HUES6 (cell line): Measurements from ENCODE around the gene DR1.

ENCODE experiments used
- H3K27ac ChIP-seq: 2 replicates; pipeline ENCODE4 v1.7.0; 2013; ENCODE audit warnings: low read depth, mild to moderate bottlenecking, low read length, inconsistent platforms
- H3K27me3 ChIP-seq: 2 replicates; pipeline ENCODE4 v1.6.1; 2013; ENCODE audit warnings: low read length; ENCODE audit not compliant: control insufficient read depth, insufficient read depth
- H3K36me3 ChIP-seq: 2 replicates; pipeline ENCODE4 v1.6.1; 2013; ENCODE audit warnings: low read length; ENCODE audit not compliant: control insufficient read depth, insufficient read depth
- H3K4me1 ChIP-seq: 2 replicates; pipeline ENCODE4 v1.6.1; 2013; ENCODE audit warnings: low read length; ENCODE audit not compliant: control insufficient read depth, insufficient read depth
- H3K4me3 ChIP-seq: 2 replicates; pipeline ENCODE4 v1.5.1; 2013; ENCODE audit warnings: low read depth, low read length
- H3K9ac ChIP-seq: one replicate; pipeline ENCODE4 v1.6.1; 2013; ENCODE audit warnings: mild to moderate bottlenecking, low read length
- H3K9me3 ChIP-seq: 2 replicates; pipeline ENCODE4 v1.6.1; 2013; ENCODE audit warnings: low read depth, low read length; ENCODE audit not compliant: control insufficient read depth, insufficient read depth

Gene DR1

GRCh38 chr1:93394514-93394913, 48.8 kb downstream of the DR1 start:
- Histone ChIP-seq H3K4me3 (no peak overlapping the region), H3K4me1 (no peaks in the 10 kb centered on the region), H3K36me3 (no peaks in the 10 kb centered on the region), H3K9me3 (peaks cover 6% of the 10 kb centered on the region), H3K9ac (no peak overlapping the region), H3K27me3 (no peaks in the 10 kb centered on the region), H3K27ac (no peak overlapping the region)

GRCh38 chr1:93395195-93395594, 49.5 kb downstream of the DR1 start:
- H3K27me3 ChIP-seq: no peaks in the 10 kb centered on the region
- H3K4me1 ChIP-seq: no peaks in the 10 kb centered on the region
- H3K36me3 ChIP-seq: no peaks in the 10 kb centered on the region
- H3K27ac ChIP-seq: no peak overlapping the region
- no peak overlapping the region for H3K4me3 ChIP-seq
- peaks cover 6% of the 10 kb centered on the region for H3K9me3 ChIP-seq
- H3K9ac ChIP-seq: no peak overlapping the region

- no peaks in the 10 kb centered on the region for H3K4me1 ChIP-seq
- peaks cover 6% of the 10 kb centered on the region for H3K9me3 ChIP-seq
- no peak overlapping the region for H3K27ac ChIP-seq
- H3K4me3 ChIP-seq: no peak overlapping the region
- no peaks in the 10 kb centered on the region for H3K27me3 ChIP-seq
- no peaks in the 10 kb centered on the region for H3K36me3 ChIP-seq
- H3K9ac ChIP-seq: no peak overlapping the region
Observed at GRCh38 chr1:93399781-93400180, 54.1 kb downstream of the DR1 start.

GRCh38 chr1:93408203-93408602, 62.5 kb downstream of the DR1 start:
- Histone ChIP-seq H3K27me3 (no peaks in the 10 kb centered on the region), H3K4me1 (peaks cover 14% of the 10 kb centered on the region; the same call in 1 of the 2 replicates), H3K9me3 (peaks cover 27% of the 10 kb centered on the region), H3K36me3 (no peaks in the 10 kb centered on the region; the same call in 1 of the 2 replicates), H3K9ac (no peak overlapping the region), H3K27ac (no peak overlapping the region), H3K4me3 (no peak overlapping the region)

- H3K27ac ChIP-seq: peak overlapping the region; percentile 90
- no peak overlapping the region for H3K9ac ChIP-seq
- no peaks in the 10 kb centered on the region; the same call in 1 of the 2 replicates for H3K36me3 ChIP-seq
- no peaks in the 10 kb centered on the region for H3K27me3 ChIP-seq
- H3K4me3 ChIP-seq: peak overlapping the region; percentile 26
- H3K9me3 ChIP-seq: peaks cover 30% of the 10 kb centered on the region
- H3K4me1 ChIP-seq: peaks cover 14% of the 10 kb centered on the region; the same call in 1 of the 2 replicates
Observed at GRCh38 chr1:93411000-93411399, 65.3 kb downstream of the DR1 start.

- peaks cover 5% of the 10 kb centered on the region for H3K9me3 ChIP-seq
- no peaks in the 10 kb centered on the region for H3K36me3 ChIP-seq
- no peak overlapping the region for H3K9ac ChIP-seq
- H3K4me3 ChIP-seq: no peak overlapping the region
- peaks cover 14% of the 10 kb centered on the region; the same call in 1 of the 2 replicates for H3K4me1 ChIP-seq
- H3K27me3 ChIP-seq: no peaks in the 10 kb centered on the region
- H3K27ac ChIP-seq: no peak overlapping the region
Observed at GRCh38 chr1:93414749-93415148, 69.0 kb downstream of the DR1 start.

GRCh38 chr1:93415296-93415695, 69.6 kb downstream of the DR1 start:
- Histone ChIP-seq H3K27me3 (no peaks in the 10 kb centered on the region), H3K4me1 (peaks cover 14% of the 10 kb centered on the region; the same call in 1 of the 2 replicates), H3K4me3 (no peak overlapping the region), H3K9me3 (peaks cover 3% of the 10 kb centered on the region; the same call in 1 of the 2 replicates), H3K9ac (no peak overlapping the region), H3K27ac (no peak overlapping the region), H3K36me3 (no peaks in the 10 kb centered on the region)

GRCh38 chr1:93416183-93416582, 70.5 kb downstream of the DR1 start:
- no peak overlapping the region for H3K4me3 ChIP-seq
- H3K9ac ChIP-seq: no peak overlapping the region
- H3K4me1 ChIP-seq: peaks cover 10% of the 10 kb centered on the region; the same call in 1 of the 2 replicates

More at GRCh38 chr1:93416183-93416582, 70.5 kb downstream of the DR1 start:
- H3K9me3 ChIP-seq: peaks cover 3% of the 10 kb centered on the region; the same call in 1 of the 2 replicates
- H3K27ac ChIP-seq: no peak overlapping the region
- H3K27me3 ChIP-seq: no peaks in the 10 kb centered on the region
- no peaks in the 10 kb centered on the region for H3K36me3 ChIP-seq
